GM21381 (cell line): ENCODE data around the gene STK33.
A peak's percentile ranks its signal among the peaks of the same experiment; 100 is the strongest.
"Not testable (repeated sequence)": the region's sequence is repeated elsewhere in the genome, so short reads cannot be mapped to it uniquely, and the experiment has no call there.

Experiments
- ATAC-seq: cut with Tn5 transposase; IDR thresholded peaks from one replicate; pipeline ENCODE4 v1.9.1; 2021; ENCODE audit warnings: mild to moderate bottlenecking, moderate library complexity; ENCODE audit not compliant: unreplicated experiment

The STK33 gene

DNA sequence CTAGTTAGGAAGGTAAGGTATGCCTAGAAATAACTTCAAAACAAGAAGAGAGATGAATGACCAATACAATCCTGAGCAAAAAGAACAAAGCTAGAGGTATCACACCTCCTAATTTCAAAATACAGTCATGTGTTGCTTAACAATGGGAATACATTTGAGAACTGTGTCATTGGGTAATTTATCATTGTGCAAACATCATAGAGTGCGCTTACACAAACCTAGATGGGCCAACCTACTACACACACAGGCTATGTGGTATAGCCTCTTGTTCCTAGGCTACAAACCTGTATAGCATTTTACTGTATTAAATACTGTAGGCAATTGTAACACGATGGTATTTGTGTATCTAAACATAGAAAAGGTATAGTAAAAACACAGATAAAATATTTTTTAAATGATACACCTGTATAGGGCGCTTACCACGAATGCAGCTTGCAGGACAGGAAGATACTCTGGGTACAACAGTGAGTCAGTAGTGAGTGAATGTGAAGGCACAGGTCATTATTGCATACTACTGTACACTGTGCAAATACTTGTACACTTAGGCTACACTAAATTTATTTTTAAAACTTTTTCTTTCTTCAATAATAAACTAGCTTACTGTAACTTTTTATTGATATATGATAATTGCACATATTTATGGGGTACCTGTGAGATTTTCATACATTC is 48.2 kb downstream of the STK33 start:
- ATAC-seq: no peak

DNA sequence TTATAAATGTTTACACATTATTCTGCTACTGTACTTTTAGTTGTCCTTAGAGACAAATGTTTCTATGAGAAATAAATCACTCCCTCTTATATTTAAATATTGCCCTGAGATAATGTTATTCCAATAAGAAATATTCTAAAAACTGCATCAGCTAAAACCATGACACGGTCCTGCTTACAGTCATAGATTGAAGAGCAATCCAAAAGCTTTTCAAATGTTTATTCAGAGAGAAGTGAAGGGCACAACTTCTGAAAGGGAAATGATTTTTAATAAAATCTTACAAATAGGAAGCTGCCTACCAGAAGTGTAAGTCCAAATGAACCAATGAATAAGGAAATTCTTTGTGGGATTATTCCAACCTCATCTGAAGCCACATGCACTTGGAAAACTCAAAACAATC is 49.2 kb downstream of the STK33 start:
- no peak for ATAC-seq

- ATAC-seq: no peak
Observed at GRCh38 chr11:8543278-8543677, 50.8 kb downstream of the STK33 start.

DNA sequence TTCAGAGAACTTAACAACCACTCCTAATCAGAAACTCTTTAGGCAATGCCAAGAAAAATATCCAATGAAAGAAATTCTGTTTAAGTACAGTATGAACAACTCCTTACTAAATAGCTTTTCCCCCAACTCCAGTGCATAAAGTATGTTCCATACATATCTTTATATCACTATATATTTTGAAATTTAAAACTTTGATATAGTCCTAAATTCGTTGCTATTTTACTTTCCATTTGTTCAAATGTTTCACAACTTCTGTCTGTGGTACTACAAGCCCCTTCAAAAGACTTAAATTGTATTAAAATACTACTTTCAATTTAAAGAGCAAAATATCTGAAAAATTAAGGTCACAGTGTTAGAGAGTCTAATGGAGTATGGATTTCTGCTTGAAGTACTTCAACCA is 52.6 kb downstream of the STK33 start:
- no peak for ATAC-seq

DNA sequence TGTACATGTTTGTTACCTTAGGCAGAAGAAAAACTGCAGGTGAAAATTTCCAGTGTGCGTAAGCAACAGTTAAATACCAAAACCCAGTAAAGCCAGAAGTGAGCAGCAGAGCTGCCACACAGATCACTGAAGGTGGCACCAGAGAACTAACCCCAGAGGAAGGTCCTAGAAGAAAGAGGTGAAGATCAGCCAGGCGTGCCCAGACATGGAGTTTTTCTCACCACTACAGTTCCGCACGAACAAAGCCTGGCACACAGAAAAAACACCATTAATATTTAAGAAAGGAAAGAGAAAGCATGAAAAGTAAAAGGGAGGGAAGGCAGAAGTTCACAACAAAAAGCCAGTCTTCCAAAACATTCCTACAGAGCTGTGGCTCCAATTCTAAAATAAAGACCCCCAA is 60.7 kb downstream of the STK33 start:
- peak; percentile 70 for ATAC-seq

GRCh38 chr11:8532475-8532874 is 61.6 kb downstream of the STK33 start:
- peak; percentile 66 for ATAC-seq

DNA sequence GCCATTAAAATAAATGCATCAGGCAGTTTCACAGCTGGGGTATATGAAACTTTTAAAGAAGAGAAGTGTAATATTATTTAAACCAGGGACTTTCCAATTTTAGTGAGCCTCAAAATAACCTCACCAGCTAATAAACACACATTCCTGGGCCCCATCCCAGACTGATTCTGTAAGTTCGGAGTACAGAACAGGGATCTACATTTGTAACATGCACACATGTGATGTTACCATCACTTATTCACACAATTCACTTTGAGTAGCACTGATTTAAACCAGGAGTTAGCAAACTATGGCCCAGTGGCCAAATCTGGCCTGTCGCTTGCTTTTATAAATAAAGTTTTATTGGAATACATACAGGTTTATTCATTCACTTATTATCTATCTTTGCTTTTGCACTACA is 62.0 kb downstream of the STK33 start:
- no peak for ATAC-seq

DNA sequence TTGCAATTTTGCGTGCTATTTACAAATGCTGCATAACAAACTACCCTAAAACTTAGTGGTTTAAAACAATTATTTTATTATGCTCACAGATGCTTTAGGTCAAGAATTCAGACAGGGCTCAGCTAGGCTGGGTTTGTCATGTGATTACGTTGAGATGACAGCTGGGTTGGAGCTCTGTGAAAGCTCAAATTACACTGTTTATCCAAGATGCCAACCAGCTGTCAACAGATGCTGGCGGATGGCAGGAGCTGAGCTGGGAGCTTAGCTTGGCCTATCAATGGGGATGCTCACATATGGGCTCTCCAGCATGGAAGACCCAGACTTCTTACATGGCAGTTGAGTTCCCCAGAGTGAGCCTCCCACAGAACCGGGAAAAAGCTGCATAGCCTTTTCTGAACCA is 62.7 kb downstream of the STK33 start:
- ATAC-seq: no peak

DNA sequence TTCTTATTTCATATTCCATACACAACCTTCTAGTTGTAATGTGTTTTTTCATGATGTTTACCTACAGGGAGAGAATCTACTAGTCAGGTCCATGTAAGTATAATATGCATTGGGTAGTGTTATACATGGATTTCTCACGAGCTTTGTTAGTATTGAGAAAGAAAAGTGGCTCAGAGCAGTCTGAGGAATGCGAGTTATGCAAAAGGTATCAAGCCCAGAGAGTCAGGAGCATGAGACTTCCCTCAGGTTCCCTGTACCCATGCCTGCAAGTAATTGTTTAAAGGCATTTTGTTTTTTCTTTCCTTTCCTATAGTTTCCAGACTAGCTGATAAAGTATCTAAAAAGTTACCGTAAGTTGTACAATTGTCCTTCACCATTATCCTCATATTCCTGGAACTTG is 66.1 kb downstream of the STK33 start:
- ATAC-seq: no peak

DNA sequence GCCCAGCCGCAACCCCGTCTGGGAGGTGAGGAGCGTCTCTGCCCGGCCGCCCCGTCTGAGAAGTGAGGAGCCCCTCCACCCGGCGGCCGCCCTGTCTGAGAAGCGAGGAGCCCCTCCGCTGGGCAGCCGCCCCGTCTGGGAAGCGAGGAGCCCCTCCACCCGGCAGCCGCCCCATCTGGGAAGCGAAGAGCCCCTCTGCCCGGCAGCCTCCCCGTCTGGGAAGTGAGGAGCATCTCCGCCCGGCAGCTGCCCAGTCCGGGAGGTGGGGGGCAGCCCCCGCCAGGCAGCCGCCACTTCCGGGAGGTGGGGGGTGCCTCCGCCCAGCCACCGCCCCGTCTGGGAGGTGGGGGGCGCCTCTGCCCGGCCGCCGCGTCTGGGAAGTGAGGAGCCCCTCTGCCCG is 70.6 kb downstream of the STK33 start:
- ATAC-seq: no peak

DNA sequence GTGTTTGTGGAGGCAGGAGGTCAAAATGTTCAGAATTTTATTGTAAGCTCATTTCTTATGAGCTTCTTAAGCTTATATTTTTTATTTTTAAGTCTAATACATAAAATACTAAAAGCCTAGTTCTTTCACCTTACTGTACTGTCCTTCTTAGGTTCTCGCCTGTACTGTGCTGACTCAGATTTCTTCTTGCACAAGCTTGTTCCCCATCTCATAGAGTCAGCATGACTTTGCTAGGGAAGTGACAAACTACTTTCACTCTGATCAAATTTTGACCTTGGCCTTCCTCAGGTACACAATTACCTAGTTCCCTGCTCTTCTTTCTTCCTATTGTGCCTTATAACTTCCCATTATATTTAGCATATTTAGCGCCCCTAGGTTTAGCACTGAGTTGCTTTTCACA is 81.5 kb downstream of the STK33 start:
- no peak for ATAC-seq

DNA sequence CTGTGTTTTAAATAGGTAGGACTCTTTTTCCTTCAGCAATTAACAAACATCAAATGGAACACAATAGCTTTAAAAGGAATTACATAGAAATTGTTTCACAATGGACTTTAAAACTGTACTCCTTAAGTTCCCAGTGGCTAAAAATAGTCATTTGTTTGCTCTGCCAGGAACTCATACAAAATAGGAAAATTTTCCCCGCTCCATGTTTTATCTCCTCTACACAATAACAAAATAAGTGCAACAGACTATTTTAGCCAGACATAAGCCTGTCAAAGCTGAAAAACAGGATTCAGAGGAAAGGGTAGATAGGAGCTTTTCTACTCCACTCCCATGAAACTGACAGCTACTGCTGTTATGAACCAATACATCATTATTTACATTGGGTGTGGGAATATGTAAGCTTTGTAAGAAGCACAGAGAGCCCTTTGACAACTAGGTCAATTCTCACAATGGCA is 90.1 kb downstream of the STK33 start:
- no peak for ATAC-seq

DNA sequence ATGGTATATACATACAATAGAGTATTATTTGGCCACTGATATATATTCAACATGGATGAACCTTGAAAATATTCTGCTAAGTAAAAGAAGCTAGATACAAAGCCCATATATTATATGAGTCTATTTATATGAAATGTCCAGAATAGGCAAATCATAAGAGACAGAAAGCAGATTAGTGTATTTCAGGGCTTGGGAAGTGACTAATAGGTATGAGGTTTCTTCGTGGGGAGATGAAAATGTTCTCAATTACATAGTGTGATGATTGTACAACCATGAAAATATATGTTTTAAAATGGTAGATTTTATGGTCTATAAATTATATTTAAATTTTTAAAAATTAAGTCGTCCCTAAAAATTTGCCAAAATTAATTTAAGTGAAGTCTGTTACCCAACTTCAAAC is 92.2 kb downstream of the STK33 start:
- no peak for ATAC-seq

- ATAC-seq: no peak
Observed at GRCh38 chr11:8488395-8488794, 105.6 kb downstream of the STK33 start.

DNA sequence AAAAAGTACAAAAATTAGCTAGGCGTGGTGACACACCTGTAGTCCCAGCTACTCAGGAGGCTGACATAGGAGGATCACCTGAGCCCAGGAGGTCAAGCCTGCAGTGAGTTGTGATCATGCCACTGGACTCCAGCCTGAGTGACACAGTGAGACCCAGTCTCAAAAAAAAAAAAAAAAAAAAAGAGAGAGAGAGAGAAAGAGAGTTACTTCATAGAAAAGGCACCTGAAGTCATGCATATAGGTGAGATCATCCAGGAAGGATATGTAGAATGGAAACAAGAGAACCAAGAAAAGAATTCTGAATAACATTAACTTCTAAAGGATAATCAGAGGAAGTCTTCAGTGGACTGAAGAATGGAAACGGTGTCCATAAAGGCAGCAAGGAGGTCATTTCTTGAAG is 106.8 kb downstream of the STK33 start:
- no peak for ATAC-seq

DNA sequence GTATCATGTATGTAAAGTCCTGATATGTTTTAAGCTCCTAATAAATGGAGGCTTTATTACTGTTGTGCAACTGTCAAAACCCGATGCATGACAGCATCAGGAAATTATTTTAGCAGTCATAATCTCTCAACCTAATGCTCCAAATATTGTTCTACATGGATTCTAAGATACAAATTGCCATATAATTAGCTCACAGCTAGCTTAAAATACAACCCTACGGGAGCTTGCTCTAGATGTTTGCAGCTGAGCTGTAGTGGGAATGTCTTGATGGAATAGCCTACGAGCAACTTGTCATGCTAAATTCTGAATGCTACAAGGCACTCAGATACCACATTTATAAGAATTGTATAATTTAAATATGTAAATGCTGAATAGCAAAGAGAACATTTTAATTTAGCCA is 109.8 kb downstream of the STK33 start:
- no peak for ATAC-seq

DNA sequence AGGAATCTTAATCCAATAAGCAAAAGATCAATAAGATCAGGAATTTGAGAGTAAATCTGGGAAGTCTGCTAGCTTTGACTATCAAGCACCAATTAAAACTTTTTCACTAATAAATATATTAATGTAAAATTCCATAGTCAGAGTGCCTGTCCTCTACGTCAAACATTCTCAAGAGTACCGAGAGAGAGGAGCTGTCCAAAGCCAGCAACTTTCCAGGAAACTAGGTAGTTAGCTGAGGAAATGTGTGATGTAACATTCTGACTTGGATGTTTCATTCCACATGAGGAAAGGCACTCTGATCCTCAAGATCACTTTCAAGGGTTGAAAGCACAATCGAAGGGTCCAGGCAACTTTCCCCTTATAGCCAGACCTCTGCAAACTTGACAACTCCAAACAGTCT is 113.2 kb downstream of the STK33 start:
- ATAC-seq: no peak

DNA sequence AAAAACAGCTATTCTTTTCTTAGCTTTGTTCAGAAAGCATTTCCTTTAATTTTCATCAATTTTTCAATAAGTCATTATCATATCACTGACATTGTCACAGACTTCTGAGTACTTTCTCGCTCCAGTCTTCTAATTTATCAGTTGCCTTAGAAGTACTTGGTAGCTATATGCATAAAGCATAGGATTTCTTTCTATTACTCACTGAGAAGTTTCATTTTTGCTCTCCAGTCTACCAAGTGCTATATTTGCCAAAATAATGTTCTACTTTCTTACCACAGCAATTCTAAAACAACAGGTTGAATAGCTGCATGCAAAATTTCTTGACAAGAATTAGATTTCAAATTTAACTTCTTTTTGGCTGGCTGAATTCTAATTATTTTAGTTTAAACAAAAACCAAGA is 116.3 kb downstream of the STK33 start:
- peak; percentile 93 for ATAC-seq

DNA sequence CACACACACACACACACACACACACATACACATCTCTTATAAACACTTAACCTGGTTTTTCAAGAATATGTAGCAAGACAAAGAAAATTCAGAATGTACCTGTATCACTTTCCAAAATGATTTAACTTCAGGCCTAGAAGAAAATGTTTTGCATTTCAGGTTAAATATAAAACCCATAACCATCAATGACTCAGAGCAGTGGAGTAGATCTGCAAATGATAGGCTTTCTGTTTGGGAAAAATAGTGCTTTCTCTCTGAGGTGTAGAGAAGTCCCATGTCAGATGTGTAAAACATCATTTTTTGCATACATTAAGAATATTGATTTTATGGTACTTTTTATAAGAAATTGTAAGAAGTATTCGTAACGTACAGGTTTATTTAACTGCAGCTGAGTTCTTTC is 116.9 kb downstream of the STK33 start:
- no peak for ATAC-seq

DNA sequence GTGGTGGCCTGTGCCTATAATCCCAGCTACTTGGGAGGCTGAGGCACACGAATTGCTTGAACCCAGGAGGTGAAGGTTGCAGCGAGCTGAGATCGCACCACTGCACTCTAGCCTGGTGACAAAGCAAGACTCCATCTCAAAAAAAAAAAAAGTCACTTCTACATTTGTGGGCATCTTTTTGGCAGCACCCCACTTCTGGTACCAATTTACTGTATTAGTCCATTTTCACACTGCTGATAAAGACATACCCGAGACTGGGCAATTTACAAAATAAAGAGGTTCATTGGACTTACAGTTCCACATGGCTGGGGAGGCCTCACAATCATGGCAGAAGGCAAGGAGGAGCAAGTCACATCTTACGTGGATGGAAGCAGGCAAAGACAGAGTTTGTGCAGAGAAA is 126.2 kb downstream of the STK33 start:
- ATAC-seq: not testable (repeated sequence)

- ATAC-seq: not testable (repeated sequence)
Observed at GRCh38 chr11:8467356-8467755, 126.7 kb downstream of the STK33 start.

- not testable (repeated sequence) for ATAC-seq
Observed at GRCh38 chr11:8466884-8467283, 127.1 kb downstream of the STK33 start.

DNA sequence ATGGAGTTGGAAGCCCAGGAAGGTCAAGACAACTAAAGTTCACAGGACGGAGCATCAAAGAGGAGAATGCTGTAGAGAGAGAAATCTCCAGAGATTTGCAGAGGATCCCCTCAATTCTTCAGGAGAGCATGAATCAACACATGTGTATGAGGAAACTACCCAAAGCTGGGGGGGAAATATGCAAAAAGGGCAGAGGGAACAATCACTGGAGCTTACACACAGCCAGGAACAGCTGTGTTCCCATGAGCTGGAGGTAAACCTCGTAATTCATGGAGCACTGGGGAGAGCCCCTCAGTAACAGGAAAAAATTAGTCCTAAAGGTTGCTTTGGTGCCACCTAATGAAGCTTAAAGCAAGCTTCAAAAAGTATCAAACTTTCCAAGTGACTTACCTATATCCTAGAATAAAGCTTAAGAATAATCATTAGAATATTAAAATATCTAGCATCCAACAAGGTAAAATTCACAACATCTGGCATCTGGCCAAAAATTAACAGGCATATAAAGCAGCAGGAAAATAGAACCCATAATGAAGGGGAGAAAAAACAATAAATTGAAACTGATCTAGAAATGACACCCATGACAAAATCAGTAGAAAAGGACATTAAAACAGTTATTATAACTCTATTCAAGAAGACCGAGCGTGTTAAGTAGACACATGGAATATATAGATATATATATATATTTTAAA is 134.2 kb downstream of the STK33 start:
- ATAC-seq: no peak
